Astrocyte (in vitro differentiated cells and primary cell): Measurements from ENCODE around the gene P2RY12.

Source experiments
- EZH2 ChIP-seq: IDR thresholded peaks from 2 replicates; pipeline ENCODE4 v1.6.1; 2012; ENCODE audit warnings: mild to moderate bottlenecking, low read length, inconsistent platforms; ENCODE audit not compliant: insufficient read depth
- TF ChIP-seq, protein P1 (sequence below): IDR thresholded peaks from 2 replicates; pipeline ENCODE4 v1.5.1; 2011; ENCODE audit warnings: low read depth, mild to moderate bottlenecking, inconsistent platforms, low read length, moderate library complexity; ENCODE audit not compliant: insufficient read depth

- TF ChIP-seq, protein P1, sequence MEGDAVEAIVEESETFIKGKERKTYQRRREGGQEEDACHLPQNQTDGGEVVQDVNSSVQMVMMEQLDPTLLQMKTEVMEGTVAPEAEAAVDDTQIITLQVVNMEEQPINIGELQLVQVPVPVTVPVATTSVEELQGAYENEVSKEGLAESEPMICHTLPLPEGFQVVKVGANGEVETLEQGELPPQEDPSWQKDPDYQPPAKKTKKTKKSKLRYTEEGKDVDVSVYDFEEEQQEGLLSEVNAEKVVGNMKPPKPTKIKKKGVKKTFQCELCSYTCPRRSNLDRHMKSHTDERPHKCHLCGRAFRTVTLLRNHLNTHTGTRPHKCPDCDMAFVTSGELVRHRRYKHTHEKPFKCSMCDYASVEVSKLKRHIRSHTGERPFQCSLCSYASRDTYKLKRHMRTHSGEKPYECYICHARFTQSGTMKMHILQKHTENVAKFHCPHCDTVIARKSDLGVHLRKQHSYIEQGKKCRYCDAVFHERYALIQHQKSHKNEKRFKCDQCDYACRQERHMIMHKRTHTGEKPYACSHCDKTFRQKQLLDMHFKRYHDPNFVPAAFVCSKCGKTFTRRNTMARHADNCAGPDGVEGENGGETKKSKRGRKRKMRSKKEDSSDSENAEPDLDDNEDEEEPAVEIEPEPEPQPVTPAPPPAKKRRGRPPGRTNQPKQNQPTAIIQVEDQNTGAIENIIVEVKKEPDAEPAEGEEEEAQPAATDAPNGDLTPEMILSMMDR: no peak
- no peak for TF ChIP-seq EZH2
Observed at GRCh38 chr3:151428386-151428785, 43.8 kb upstream of the P2RY12 start.
